NCI-H1092 (cell line): ENCODE results near the gene TBC1D28.
"Not testable (repeated sequence)": the region's sequence is repeated elsewhere in the genome, so short reads cannot be mapped to it uniquely, and the experiment has no call there.

Source experiments
- DNase-seq: peaks from one replicate; lab custom pipeline; 2025; lab: John Stamatoyannopoulos, UW

The TBC1D28 gene

GRCh38 chr17:18613016-18613415 is 31.2 kb downstream of the TBC1D28 start:
- not testable (repeated sequence) for DNase-seq

DNA sequence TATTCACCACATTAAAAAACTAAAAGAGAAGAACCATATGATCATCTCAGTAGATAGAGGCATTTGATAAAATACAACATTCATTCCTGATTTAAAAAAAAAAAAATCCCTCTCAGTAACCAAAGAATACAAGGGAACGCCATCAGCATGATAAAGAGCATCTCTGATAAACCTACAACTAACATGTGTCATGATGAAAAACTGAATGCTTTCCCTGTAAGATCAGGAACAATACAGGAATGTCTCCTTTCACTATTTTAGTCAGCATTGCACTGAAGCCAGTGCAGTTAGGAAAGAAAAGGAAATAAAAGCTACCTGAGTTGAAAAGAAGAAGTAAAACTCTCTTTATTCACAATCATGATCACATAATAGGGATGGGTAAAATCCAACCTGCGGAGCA is 51.1 kb downstream of the TBC1D28 start:
- not testable (repeated sequence) for DNase-seq
